HG02571 (cell line): Measurements from ENCODE around the gene OGFRL1.

Source experiments
- ATAC-seq: cut with Tn5 transposase; IDR thresholded peaks from one replicate; pipeline ENCODE4 v1.9.1; 2021; ENCODE audit warnings: mild to moderate bottlenecking, moderate library complexity; ENCODE audit not compliant: unreplicated experiment

The OGFRL1 gene

GRCh38 chr6:71332012-71332411, 43.4 kb downstream of the OGFRL1 start:
- no peak for ATAC-seq

- no peak for ATAC-seq
These were observed 44.4 kb downstream of the OGFRL1 start for GRCh38 chr6:71333050-71333449.

GRCh38 chr6:71333697-71334096, 45.1 kb downstream of the OGFRL1 start:
- no peak for ATAC-seq

GRCh38 chr6:71334768-71335167, 46.2 kb downstream of the OGFRL1 start:
- ATAC-seq = no peak

GRCh38 chr6:71335544-71335943, 46.9 kb downstream of the OGFRL1 start:
- no peak for ATAC-seq

DNA sequence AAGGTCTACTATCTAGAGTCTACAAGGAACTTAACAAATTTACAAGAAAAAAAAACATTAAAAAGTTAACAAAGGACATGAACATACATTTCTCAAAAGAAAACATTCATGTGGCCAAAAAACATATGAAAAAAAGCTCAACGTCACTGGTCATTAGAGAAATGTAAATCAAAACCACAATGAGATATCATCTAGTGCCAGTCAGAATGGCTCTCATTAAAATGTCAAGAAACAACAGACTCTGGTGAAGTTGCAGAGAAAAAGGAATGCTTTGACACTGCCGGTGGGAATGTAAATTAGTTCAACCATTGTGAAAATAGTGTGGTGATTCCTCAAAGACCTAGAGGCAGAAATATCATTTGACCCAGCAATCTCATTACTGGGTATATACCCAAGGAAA, 48.3 kb downstream of the OGFRL1 start:
- no peak for ATAC-seq

DNA sequence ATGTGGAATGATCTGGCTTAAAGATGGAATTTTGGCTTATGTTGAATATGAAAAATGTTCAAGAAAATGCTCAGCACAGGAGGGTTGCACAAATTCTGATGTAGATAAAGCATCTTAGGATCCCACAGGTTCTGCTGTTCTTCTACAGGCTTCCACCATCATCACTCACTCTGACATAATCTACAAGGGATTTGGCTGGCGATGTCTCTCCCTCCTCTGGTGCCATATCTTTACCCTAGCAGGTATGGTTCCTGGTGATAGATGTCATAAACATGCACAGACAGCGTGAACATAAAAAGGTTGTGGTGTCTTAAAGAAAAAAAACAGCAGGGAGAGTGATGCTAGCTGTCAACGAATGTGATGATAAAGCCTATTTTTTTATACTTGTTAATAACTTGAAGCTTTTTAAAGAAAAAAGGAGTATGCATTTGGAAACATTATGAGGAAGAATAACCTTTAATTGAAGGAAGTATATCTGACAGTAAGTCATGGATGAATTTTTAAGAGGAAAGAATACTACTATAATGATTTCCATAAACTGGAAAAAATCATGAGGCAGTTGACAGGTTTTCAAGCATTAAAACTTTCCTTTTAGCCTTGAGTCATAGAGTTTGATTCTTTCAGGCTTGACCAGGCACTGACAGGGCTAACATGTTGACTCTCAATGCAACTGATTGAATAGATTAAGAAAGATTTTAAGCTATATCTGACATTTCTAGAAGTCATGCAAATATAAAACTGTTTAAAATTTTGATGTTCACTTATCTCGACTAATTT, 50.1 kb downstream of the OGFRL1 start:
- ATAC-seq = no peak

- no peak for ATAC-seq
These were observed 54.2 kb downstream of the OGFRL1 start for GRCh38 chr6:71342772-71343171.

DNA sequence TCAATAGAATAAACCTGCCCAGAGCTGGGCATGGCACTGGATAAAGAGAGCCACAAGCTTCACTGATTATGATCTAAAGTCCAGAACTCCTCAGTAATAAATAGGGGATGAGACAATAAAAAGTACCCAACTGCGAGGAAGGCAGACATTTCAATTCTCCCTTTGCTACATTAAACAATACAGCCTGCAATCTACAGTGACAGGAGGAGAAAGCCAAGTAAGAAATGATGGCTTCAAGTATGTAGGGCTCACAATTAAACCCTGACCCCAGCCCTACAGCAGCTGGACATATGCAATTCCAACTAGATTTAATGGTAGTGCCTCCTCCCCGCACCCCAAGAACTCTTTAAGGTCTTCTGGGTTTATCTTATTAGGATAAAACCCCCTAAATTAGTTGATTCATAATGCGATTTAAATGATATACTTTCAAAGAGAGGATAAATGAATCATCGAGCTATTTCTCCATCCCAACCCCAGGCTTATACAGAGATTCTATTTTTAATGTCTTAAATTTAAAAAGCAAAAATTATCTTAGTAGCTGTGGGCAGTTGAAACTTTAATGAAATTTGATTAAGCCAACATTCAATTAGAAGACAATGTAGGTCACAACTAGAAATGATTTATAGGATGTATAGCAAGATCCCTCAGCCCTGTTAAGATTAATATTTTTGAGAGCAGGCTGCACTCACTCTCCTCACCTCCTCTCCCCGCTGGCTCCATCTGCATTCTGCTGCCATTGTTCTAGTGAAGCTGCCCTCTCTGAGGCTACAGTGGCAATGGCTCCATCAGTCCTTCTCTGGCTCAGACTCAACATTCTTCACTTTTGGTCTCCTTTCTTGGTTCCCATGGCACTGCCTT, 57.1 kb downstream of the OGFRL1 start:
- ATAC-seq = no peak

- no peak for ATAC-seq
These were observed 57.7 kb downstream of the OGFRL1 start for GRCh38 chr6:71346334-71346694.

DNA sequence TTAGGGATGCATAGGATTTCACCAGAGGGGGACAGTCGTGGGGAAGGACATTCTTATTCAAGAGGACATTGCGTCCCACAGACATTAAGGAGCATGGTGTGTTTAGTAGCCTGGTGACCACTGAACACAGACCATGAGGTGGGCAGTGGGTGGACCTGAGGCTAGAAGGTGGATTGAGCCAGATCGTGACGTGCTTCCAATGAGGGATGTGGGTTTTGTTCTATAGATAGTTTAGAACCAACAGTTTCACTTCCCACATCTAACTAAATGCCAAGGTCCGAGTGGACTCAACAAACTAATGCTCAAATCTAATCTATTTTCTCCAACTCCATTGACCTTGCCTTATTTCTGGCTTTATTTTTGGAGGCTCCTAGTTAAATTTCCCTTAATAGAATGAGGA, 58.5 kb downstream of the OGFRL1 start:
- ATAC-seq = no peak

DNA sequence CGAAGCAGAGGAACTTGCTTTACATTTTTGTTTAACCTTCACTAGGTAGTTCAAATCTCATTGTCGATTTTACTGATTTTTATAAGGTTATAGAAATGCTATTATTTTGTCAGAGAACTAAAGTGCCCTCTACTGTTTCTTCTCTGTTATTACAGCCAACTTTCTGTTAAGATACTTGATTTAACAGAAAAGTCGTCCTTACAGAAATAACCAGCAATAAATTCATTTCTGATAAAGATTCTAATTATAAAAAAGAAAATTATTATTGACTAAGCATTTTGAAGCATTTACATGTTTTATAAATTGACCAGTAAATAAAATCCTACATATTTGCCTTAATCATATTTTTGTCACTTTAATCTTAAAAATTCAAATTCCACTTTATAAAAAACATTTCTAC, 60.8 kb downstream of the OGFRL1 start:
- no peak for ATAC-seq

DNA sequence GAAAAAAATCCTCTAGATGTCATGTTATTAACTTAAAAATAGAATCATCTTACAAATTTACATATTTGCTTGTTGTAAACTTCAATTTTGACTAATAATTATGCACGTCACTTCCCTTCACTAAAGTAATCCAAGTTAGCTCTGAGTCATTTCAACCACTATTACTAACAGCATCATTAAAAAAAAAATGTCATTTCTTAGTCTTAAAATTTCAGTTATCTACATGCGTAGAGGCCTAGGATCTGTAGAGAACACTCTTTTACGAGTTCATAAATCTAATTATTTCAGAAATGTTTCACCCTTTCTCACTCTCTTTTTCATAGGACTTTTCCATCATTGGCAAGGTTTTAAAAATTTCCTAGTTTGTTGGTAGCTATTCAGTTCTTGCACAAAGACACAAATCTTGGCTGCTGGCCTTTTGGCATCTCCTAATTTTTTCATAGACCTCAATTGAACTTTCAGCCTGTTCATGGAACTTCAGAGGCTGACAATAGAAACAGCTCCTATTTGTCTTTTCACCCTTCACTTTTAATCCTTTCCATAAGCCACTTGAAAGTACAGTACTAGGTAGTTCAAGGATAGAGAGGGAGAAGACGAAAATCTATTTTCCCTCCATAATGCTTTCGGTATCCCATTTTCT, 61.5 kb downstream of the OGFRL1 start:
- no peak for ATAC-seq

DNA sequence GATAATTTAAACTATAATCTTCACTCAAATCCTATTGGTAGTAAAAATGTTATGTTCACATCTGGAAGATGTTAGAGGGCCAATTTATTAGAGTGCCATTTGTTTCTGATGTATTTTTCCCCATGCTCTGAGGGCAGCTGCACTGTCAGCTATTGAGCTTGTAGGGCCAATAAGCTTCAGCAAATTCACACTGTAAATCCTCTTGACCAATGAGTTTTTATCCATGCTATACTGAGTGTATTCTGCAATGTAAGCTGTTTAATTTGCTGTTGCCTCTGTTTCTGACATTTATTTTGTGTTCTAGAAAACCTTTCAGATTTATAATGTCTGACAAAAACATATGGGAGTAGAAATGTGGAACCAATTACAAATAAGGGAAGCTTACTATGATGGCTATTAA, 62.6 kb downstream of the OGFRL1 start:
- ATAC-seq = no peak
